HepG2 (cell line): ENCODE data around the gene NEBL. TPM values are rescaled to one million over a fixed set of nuclear protein-coding genes. Genes with fewer than 3 reads are reported as not detected.

ENCODE experiments used
- ATAC-seq: fragments of 200-7000 bp; cut with Tn5 transposase; 3 replicates; pipeline ENCODE4 v1.9.1; 2020; ENCODE audit warnings: mild to moderate bottlenecking, moderate library complexity
- BruUV-seq: library from RNA; stranded (reverse); fragments of 400-500 nt; replicated peaks from 2 replicates; lab custom pipeline; 2021; lab: Mats Ljungman, UMichigan
- CTCF ChIA-PET: fragments of 300-600 bp; formaldehyde crosslinking; extraction: SDS; loops from one replicate; lab custom pipeline; 2021; ENCODE audit warnings: low total read pairs, inconsistent platforms, low intra/inter-chr PET ratio; lab: Yijun Ruan, JAX
- POLR2A ChIA-PET: fragments of 350-600 bp; sonication (Branson Sonifier 250); formaldehyde crosslinking; loops from one replicate; lab custom pipeline; 2020; ENCODE audit warnings: antibody characterized with exemption, inconsistent platforms; lab: Yijun Ruan, JAX
- DNase-seq: peaks from one replicate; pipeline ENCODE4 v3.0.0-alpha.2; 2015; ENCODE audit warnings: low spot score
- FAIRE-seq: peaks from 3 replicates; lab custom pipeline; 2011; peaks lifted over from hg19 to GRCh38; lab: Jason Lieb, UNC
- H2AFZ ChIP-seq: one replicate; pipeline ENCODE4 v1.6.1; 2011; ENCODE audit warnings: low read length, inconsistent platforms
- H3K27ac ChIP-seq: fragments of 300-600 bp; 3 replicates; pipeline ENCODE4 v1.8.0; 2011; ENCODE audit warnings: mixed run types, mild to moderate bottlenecking, mixed read lengths, low read length, inconsistent platforms; ENCODE audit not compliant: insufficient read depth; ENCODE audit errors: extremely low read length
- H3K27me3 ChIP-seq, 2 experiments: fragments of 200-600 bp in 1 of 2; 2 replicates in 1 of 2; 3 replicates in 1 of 2; pipeline versions ENCODE4 v1.6.0 to v1.8.0; 2011; ENCODE audit warnings: low read length in 2 of 2, mild to moderate bottlenecking in 2 of 2, moderate library complexity in 2 of 2, inconsistent platforms in 1 of 2; ENCODE audit not compliant: insufficient read depth in 2 of 2, control insufficient read depth in 1 of 2
- H3K36me3 ChIP-seq, 2 experiments: fragments of 200-600 bp in 1 of 2; replicated peaks in 1 of 2; 2 replicates in 1 of 2; 3 replicates in 1 of 2; pipeline versions ENCODE4 v1.5.1 to v1.8.0; 2011; ENCODE audit warnings: low read length in 2 of 2, inconsistent platforms in 1 of 2; ENCODE audit not compliant: insufficient read depth in 2 of 2, control insufficient read depth in 1 of 2
- H3K4me1 ChIP-seq: 2 replicates; pipeline ENCODE4 v1.5.1; 2012; ENCODE audit warnings: low read length, inconsistent platforms; ENCODE audit not compliant: insufficient read depth
- H3K4me2 ChIP-seq: 2 replicates; pipeline ENCODE4 v1.6.0; 2011; ENCODE audit warnings: low read depth, low read length, inconsistent platforms
- H3K4me3 ChIP-seq, 3 experiments: fragments of 200-600 bp in 1 of 3; sonication (generic), shearing (Covaris generic) in 1 of 3; replicated peaks in 1 of 3; 2 replicates each; pipeline ENCODE4 v1.5.1; 2011 to 2016; ENCODE audit warnings: low read length in 3 of 3, inconsistent platforms in 2 of 3, low read depth in 2 of 3, mild to moderate bottlenecking in 2 of 3, control low read depth in 1 of 3, mixed read lengths in 1 of 3; ENCODE audit not compliant: insufficient read depth in 1 of 3
- H3K79me2 ChIP-seq: one replicate; pipeline ENCODE4 v1.6.1; 2011; ENCODE audit warnings: low read length, inconsistent platforms; ENCODE audit not compliant: insufficient read depth
- H3K9ac ChIP-seq: 2 replicates; pipeline ENCODE4 v1.6.0; 2011; ENCODE audit warnings: mild to moderate bottlenecking, low read depth, low read length, inconsistent platforms; ENCODE audit not compliant: insufficient read depth
- H3K9me3 ChIP-seq: 2 replicates; pipeline ENCODE4 v1.5.1; 2012; ENCODE audit warnings: mild to moderate bottlenecking, low read length
- H4K20me1 ChIP-seq: 2 replicates; pipeline ENCODE4 v1.6.0; 2011; ENCODE audit warnings: inconsistent platforms, mild to moderate bottlenecking, low read length, moderate library complexity; ENCODE audit not compliant: insufficient read depth
- ATRX ChIP-seq: sonication (generic); formaldehyde crosslinking; IDR thresholded peaks from 2 replicates; pipeline ENCODE4 v1.4.0; 2020; ENCODE audit warnings: missing genetic modification reagents, borderline replicate concordance
- CC2D1A ChIP-seq: sonication (generic); formaldehyde crosslinking; IDR thresholded peaks from 2 replicates; pipeline ENCODE4 v1.8.1; 2023; ENCODE audit warnings: mild to moderate bottlenecking, missing genetic modification reagents
- HDAC6 ChIP-seq: fragments of 200-600 bp; sonication (generic); IDR thresholded peaks from 2 replicates; pipeline ENCODE4 v1.7.0; 2017; ENCODE audit warnings: mild to moderate bottlenecking, antibody characterized with exemption, low read length, low read depth
- KDM1A ChIP-seq: IDR thresholded peaks from 2 replicates; pipeline ENCODE4 v1.6.1; 2016; ENCODE audit warnings: missing compliant biosample characterization
- NPAS2 ChIP-seq: sonication (generic); formaldehyde crosslinking; IDR thresholded peaks from 2 replicates; pipeline ENCODE4 v1.8.0; 2022; ENCODE audit warnings: mild to moderate bottlenecking, missing genetic modification reagents, borderline replicate concordance
- NR3C1 ChIP-seq: sonication (generic); formaldehyde crosslinking; IDR thresholded peaks from 2 replicates; pipeline ENCODE4 v1.4.0; 2020; ENCODE audit warnings: missing genetic modification reagents
- POLR2G ChIP-seq: fragments of 200-400 bp; formaldehyde crosslinking; IDR thresholded peaks from 2 replicates; pipeline ENCODE4 v1.6.1; 2018; ENCODE audit warnings: mild to moderate bottlenecking, low read depth, low read length, moderate library complexity
- RFX3 ChIP-seq: IDR thresholded peaks from 2 replicates; pipeline ENCODE4 v1.6.1; 2016; ENCODE audit warnings: missing biosample characterization, missing genetic modification reagents
- SAP130 ChIP-seq: IDR thresholded peaks from 2 replicates; pipeline ENCODE4 v1.6.1; 2016; ENCODE audit warnings: low read depth
- SNAPC2 ChIP-seq: sonication (generic); formaldehyde crosslinking; IDR thresholded peaks from 2 replicates; pipeline ENCODE4 v1.8.1; 2022; ENCODE audit warnings: mild to moderate bottlenecking, missing genetic modification reagents
- TEAD3 ChIP-seq: optimal IDR thresholded peaks from 2 replicates; pipeline ENCODE3; 2016; ENCODE audit warnings: borderline replicate concordance
- ZBTB21 ChIP-seq: sonication (generic); formaldehyde crosslinking; IDR thresholded peaks from 2 replicates; pipeline ENCODE4 v1.4.0; 2020; ENCODE audit warnings: missing genetic modification reagents
- ZBTB38 ChIP-seq: sonication (generic); formaldehyde crosslinking; IDR thresholded peaks from 2 replicates; pipeline ENCODE4 v1.5.1; 2020; ENCODE audit warnings: mild to moderate bottlenecking, missing genetic modification reagents
- ZFP1 ChIP-seq: IDR thresholded peaks from 2 replicates; pipeline ENCODE4 v1.6.1; 2016
- ZNF101 ChIP-seq: sonication (generic); formaldehyde crosslinking; IDR thresholded peaks from 2 replicates; pipeline ENCODE4 v1.4.0; 2020; ENCODE audit warnings: mild to moderate bottlenecking, low read depth, missing genetic modification reagents, borderline replicate concordance
- ZNF709 ChIP-seq: sonication (generic); formaldehyde crosslinking; IDR thresholded peaks from 2 replicates; pipeline ENCODE4 v1.5.0; 2020; ENCODE audit warnings: mild to moderate bottlenecking, missing genetic modification reagents
- ZNF749 ChIP-seq: sonication (generic); formaldehyde crosslinking; IDR thresholded peaks from 2 replicates; pipeline ENCODE4 v1.8.0; 2022; ENCODE audit warnings: mild to moderate bottlenecking, missing genetic modification reagents, moderate library complexity, borderline replicate concordance
- ZZZ3 ChIP-seq: sonication (generic); formaldehyde crosslinking; IDR thresholded peaks from 2 replicates; pipeline ENCODE4 v1.4.0; 2020; ENCODE audit warnings: missing genetic modification reagents, mild to moderate bottlenecking, borderline replicate concordance
- WGBS: methylation state at CpG from one replicate; pipeline ENCODE4 v1.1.6; 2017; ENCODE audit warnings: low lambda C conversion rate; 5-methylcytosine and 5-hydroxymethylcytosine counted together
- in situ Hi-C: cut with HindIII; loops from 2 replicates; pipeline ENCODE4 v1.10.0; 2017; ENCODE audit warnings: low pct_unique_long_range_greater_than_20kb; ENCODE audit not compliant: extremely low pct_ligation_motif_present
- intact Hi-C: fragments of 100-400 bp; cut with micrococcal nuclease; formaldehyde crosslinking; loops from one replicate; pipeline ENCODE4 v1.10.0; 2022; ENCODE audit not compliant: unreplicated experiment
- polyA plus RNA-seq, 8 experiments: library from polyadenylated mRNA; depleted of rRNA in 3 of 8; stranded (reverse) in 7 of 8; unstranded in 1 of 8; fragments of >200 nt; fragmentation: Illumina TruSeq in 4 of 8; extraction: Trizol in 4 of 8; gene quantifications; 2 replicates each; pipeline versions ENCODE4 v1.2.1 to v1.2.3, GENCODE V29; 2011 to 2016; ENCODE audit warnings: low read depth in 4 of 8, missing spikeins in 1 of 8, mixed read lengths in 1 of 8; ENCODE audit not compliant: insufficient read depth in 1 of 8
- total RNA-seq, 5 experiments: library from RNA; depleted of rRNA; stranded (reverse); fragments of >200 nt; fragmentation: Illumina TruSeq; extraction: Trizol; gene quantifications; 2 replicates each; pipeline ENCODE4 v1.2.3, GENCODE V29; 2016; ENCODE audit warnings: low read depth in 1 of 5
- TF ChIP-seq, protein P1 (sequence below): sonication (generic); formaldehyde crosslinking; IDR thresholded peaks from 2 replicates; pipeline ENCODE4 v1.9.0; 2021; ENCODE audit warnings: missing genetic modification reagents, borderline replicate concordance

The NEBL gene
- total and polyA plus RNA-seq, 2 of the 13 experiments (the other 11 are each of a cell fraction or from before 2014, with no cell fraction given), result not detected

DNA sequence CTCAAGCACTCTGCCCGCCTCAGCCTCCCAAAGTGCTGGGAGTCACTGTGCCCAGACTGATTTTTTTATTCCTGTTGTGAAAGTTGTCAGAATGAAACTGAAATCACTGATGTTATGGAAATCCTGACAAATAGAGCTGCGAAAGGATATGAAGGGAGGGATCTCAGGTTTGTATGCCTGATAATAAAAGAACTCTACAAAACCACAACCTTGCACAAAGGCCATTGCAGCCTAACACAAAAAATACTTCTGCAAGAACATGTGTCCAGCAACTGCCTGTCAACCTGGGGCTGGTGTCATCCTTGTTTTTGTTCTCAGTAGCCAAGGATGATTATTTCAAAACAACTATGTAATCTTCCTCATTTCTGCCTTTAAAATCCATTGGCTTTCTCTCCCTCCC, 126.1 kb downstream of the NEBL start:
- Histone ChIP-seq H3K27me3 (no peaks in the 10 kb centered on the region), H3K4me2 (no peak overlapping the region), H4K20me1 (no peaks in the 10 kb centered on the region), H3K9me3 (no peaks in the 10 kb centered on the region), H3K36me3 (no peaks in the 10 kb centered on the region), H2AFZ (no peak overlapping the region), H3K27ac (no peak overlapping the region), H3K9ac (no peak overlapping the region), H3K4me3 (no peak overlapping the region), H3K79me2 (no peaks in the 10 kb centered on the region), H3K4me1 (no peaks in the 10 kb centered on the region)
- CTCF ChIA-PET, result no interaction called here
- POLR2A ChIA-PET, result no interaction called here
- DNase-seq (no peak), ATAC-seq (no peak), FAIRE-seq (no peak)
- TF ChIP-seq HDAC6 (no peak), ZBTB38 (CRISPR knock-in tag) (no peak), ZBTB21 (CRISPR knock-in tag) (no peak), ATRX (CRISPR knock-in tag) (no peak), POLR2G (no peak), ZNF101 (no peak), CC2D1A (no peak), ZNF709 (CRISPR knock-in tag) (no peak), TEAD3 (CRISPR knock-in tag) (no peak), SAP130 (CRISPR knock-in tag) (no peak), ZZZ3 (no peak), RFX3 (no peak), ZNF749 (CRISPR knock-in tag) (no peak), SNAPC2 (CRISPR knock-in tag) (no peak), KDM1A (CRISPR knock-in tag) (no peak), NR3C1 (CRISPR knock-in tag) (no peak), ZFP1 (no peak), NPAS2 (no peak)
- TF ChIP-seq, protein P1, sequence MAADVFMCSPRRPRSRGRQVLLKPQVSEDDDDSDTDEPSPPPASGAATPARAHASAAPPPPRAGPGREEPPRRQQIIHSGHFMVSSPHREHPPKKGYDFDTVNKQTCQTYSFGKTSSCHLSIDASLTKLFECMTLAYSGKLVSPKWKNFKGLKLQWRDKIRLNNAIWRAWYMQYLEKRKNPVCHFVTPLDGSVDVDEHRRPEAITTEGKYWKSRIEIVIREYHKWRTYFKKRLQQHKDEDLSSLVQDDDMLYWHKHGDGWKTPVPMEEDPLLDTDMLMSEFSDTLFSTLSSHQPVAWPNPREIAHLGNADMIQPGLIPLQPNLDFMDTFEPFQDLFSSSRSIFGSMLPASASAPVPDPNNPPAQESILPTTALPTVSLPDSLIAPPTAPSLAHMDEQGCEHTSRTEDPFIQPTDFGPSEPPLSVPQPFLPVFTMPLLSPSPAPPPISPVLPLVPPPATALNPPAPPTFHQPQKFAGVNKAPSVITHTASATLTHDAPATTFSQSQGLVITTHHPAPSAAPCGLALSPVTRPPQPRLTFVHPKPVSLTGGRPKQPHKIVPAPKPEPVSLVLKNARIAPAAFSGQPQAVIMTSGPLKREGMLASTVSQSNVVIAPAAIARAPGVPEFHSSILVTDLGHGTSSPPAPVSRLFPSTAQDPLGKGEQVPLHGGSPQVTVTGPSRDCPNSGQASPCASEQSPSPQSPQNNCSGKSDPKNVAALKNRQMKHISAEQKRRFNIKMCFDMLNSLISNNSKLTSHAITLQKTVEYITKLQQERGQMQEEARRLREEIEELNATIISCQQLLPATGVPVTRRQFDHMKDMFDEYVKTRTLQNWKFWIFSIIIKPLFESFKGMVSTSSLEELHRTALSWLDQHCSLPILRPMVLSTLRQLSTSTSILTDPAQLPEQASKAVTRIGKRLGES (CRISPR knock-in tag), result no peak
- intact Hi-C loops (no loop called here), in situ Hi-C loops (no loop called here)
- BruUV-seq, result no TSS peak
- WGBS, result 0% methylated on average over 2 of the region's 2 CpGs
